Measurements from ENCODE around the gene SLX4IP.
A peak's percentile ranks its signal among the peaks of the same experiment; 100 is the strongest.

Gene SLX4IP

DNA sequence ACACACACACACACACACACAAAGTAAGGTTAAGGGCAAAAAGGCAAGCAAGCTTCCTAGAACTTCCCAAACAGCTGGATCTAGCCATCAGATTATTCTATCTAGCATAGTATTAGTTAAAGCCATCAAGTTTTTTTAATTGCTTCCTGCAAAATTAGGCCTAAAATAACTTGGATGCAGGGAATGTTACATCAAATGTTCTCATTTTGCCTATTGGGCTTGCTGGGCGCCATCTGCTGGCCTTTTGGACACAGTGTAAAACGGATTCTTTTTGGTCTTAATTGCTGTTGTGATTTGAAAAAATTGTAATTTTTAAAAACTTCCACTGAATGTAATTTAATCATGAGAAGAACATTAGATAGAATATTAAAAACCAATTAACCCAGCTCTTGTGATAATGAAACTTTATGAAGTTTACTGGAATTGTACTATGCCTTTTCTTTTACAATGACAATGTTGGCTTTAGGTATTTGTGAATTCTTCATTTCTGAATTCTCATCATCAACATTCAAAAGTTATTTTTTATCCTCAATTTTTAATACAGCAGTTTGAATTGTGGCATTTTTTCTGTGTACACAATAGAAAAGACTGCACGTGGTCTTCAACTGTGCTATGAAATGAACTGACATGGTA is 7.9 kb upstream of the SLX4IP start:
- peak; percentile 24 for DNase-seq

DNA sequence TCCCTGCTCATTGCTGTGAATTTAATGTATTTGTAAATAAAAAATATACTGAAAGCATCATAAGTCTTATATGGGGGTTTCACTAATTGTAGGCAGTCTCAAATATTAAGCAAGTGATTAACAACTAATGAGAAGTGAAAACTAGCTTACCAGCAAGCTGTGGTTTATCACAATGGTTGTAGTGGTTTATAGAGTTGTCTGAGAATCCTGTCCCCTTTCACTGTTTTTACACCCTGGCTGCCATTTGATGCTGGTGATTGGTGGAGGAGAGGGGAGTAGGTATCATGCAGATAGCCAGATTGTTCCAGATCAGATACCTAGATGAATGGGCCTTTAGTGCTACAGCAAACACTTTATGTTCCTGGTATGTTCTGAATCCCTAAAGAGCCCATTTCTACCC is 7.1 kb upstream of the SLX4IP start:
- DNase-seq: no peak

DNA sequence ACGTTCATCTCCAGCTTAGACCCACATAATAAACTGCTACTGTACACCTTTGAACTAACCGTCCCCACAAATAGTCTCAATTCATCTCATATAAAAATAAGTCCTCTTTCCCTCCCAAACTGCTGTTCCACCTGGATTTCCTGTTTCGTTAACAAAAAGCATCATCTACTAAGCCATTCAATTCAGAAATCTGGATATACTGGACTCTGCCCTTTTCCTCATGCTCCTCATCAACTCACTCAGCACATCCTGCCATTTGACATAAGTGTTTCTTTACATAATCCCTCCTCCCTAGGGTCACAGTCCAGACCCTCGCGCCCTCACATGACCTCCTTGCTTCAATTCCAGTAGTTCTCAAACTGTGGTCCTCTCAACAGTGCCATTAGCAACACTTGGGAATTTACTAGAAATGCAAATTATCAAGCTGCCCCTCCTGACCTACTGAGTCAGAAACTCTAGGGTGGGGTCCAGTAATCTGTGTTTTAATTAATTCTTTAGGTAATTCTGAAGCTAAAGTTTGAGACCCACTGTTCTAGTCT is 5.6 kb upstream of the SLX4IP start:
- DNase-seq: no peak

DNA sequence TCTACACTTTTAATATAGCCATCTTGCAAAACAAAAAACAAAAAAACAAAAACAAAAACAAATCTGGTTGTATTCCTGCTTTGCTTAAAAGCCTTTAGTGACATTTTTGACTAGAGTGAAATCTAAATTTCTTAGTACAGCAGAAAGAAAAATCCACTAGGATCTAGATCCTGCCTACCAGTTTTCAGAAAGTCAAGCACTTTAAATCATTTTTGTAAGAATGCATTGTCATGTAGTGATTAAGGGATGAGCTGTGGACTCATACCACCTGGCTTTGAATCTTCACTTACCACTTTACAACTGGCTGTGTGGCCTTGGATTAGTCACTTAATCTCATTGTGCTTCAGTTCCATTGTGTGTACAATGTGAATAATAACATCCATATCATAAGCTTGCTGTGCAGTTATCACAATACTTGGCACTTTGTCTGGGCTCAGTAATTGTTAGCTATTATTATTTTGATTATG is 5.1 kb upstream of the SLX4IP start:
- DNase-seq: no peak

DNA sequence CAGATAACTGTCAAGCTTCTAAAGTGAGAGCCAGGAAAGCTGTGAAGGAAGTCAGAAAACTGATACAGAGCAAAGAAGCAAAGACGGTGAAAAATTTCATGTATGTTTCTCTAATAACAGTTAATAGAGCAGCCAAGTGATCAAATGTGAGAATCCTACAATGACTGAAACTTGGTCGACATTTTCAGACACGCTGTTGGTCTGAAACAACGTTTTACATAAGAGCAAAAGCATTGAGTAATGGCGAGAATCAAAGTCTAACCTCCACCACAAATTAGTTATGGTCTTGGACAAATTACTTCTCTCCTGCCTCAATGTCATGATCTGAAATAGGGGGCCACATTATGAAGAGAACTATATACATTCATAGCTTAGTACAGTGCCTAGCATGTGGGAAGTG is 4.4 kb upstream of the SLX4IP start:
- DNase-seq: no peak

DNA sequence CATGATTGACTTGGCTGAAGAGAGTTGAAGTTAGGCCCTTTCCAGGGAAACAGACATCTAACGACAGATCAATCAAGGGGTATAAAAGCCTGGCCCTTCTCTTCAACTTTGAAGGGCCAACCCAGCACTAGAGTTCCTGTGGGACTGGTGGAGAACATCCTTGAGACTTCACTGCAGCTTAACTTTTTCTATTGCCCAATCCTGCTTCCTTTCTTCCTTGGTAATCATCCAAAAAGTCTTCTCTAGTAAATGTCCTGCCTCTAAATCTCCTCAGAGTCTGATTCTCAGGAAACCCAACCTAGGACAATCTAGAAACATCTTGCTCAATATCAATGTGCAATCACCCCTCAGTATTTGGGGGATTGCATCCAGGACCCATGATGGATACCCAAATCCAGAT is 3.0 kb upstream of the SLX4IP start:
- DNase-seq: no peak

DNA sequence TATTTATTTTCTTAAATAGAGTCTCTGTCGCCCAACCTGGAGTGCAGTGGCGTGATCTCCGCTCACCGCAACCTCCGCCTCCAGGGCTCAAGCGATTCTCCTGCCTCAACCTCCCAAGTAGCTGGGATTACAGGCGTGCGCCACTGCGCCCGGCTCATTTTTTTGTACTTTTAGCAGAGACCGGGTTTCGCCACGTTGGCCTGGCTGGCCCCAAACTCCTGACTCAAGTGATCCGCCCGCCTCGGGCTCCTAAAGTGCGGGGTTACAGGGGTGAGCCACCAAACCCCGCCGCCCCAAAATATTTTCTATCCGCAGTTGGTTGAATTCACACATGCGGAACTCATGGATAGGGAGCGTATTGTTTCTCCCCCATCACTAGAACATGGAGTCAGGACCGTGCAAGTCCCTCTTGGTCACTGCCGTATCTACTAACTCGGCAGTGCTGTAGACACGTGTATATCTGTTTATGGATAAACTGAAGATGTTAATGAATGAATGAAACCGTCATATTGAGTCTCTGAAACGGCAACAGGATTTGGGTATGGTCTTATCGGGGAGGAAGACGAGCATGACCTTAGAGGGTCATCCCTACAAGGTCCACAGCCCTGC is 2.0 kb upstream of the SLX4IP start:
- DNase-seq: no peak

DNA sequence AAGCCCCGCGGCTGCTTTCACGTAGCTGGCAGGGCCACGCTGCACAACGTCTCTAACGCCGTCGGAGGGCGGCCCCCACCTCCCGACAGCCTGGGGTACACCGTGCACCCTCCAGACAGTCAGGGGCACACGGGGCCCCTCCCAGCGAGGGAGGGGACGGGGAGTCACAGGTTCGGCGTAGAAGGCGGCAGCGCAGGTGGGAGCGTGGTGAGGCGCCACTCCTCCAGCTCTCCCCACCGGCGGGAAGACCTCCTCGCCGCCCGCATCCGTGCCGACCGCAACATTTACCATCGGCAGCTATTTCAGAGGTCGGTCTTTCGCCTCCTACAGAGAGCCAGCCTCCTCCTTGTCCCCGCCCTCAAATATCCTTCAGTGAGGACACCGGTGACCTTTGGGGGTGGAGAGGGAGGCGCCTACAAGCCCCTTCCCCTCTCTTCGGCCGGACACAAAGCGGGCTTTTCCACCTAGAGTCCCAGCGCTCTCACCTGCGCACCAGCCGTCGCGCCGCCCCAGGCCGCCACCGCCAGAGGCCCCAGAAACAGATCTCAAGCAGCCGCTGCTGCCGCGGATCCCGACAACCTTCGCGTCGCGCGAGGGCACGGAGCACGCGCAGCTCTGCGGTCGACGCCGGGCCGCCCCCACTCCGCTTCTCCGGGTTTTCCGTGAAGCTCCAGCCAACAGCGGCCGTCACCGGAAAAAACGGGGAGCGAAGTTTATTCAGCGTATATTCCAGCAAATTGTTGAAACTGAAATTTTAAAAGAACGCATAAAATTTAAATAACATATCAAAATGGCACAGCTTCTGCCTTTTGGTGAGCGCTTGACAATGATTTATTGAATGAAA is 1.3 kb upstream of the SLX4IP start, which contains the start of gene MKKS:
Gene MKKS, minus strand, starts transcription at position 600 of the 844 bp plus-strand sequence. CDS start 20,708 bp downstream, outside the sequence.
- peak; percentile 99 for DNase-seq

DNA sequence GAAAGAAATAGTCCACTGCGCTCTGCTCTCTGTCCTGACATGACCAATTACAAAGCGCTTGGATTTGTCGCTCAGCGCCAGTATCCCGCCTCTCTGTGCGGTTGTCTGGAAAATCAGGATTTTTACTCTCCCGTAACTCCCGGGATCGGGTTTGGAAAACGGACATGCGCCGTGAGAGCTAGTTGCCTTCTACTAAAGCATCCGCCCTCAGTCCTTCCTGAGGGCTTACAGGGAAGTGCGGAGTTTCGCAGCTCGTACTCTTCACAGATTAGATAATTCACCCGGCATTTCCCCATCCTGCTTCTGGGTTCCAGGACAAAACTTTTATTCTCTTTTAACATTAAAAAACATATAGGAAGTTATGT is 656 bp upstream of the SLX4IP start:
- peak; percentile 97 for DNase-seq

DNA sequence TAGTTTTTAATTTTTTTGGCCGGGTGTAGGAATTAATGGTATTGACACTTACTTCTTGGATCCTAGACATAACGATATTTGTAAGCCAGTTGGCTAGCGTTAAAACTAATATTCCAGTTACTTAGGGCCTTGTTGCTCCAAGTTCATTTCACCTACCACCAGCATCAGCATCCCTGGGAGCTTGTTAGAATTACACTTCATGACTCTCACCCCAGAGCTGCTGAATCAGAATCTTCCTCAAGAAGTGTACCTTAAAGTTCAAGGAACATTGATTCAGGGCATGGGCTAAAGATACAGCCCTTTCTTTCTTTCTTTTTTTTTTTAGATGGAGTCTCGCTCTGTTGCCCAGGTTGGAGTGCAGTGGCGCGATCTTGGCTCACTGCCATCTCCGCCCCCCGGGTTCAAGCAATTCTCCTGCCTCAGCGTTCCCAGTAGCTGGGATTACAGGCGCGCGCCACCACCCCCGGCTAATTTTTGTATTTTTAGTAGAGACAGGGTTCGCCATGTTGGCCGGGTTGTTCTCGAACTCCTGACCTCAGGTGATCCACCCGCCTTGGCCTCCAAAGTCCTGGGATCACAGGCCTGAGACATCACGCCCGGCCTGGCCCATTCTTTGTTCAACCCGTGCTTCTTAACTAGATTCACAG is 1.1 kb downstream of the SLX4IP start:
- DNase-seq: no peak

DNA sequence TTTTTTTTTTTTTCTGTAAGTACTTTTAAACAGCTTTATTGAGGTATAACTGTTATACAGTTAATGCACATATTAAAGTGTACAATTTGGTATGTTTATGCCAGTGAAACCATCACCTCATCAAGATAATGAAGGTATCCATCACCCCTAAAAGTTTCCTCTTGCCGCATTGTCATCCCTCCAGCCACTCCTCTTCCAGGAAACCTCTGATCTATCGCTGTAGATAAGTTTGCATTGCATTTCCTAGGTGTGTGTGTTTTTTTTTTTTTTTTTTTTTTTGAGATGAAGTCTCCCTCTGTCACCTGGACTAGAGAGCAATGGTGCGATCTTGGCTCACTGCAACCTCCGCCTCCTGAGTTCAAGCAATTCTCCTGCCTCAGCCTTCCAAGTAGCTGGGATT is 3.1 kb downstream of the SLX4IP start:
- no peak for DNase-seq

DNA sequence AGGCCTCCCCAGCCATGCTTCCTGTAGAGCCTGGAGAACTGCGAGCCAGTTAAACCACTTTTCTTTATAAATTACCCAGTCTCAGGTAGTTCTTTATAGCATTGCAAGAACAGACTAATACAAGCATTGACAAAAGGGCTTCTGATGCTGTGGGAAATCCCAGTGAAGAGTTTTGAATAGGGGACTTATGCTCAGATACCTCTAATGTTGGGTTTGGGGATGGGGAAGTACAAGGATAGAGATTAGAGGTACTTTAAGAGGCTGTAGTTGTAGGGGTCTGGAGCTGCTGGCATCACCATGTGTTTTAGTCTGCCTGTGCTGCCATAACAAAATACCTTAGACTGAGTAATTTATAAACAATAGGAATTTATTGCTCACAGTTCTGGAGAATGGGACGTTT is 8.8 kb downstream of the SLX4IP start:
- DNase-seq: no peak

DNA sequence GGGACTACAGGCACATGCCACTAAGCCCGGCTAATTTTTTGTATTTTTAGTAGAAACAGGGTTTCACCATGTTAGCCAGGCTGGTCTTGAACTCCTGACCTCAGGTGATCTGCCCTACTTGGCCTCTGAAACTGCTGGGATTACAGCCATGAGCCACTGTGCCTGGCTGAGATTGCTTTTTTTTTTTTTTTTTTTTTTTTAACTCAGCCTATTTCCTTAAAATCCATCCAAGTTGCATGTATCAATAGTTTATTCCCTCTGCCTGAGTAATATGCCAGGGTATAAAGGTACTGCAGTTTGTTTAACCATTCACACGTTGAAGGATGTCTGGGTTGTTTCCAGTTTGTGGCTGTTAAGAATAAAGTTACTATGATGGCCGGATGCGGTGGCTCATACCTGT is 10.7 kb downstream of the SLX4IP start:
- DNase-seq: no peak

DNA sequence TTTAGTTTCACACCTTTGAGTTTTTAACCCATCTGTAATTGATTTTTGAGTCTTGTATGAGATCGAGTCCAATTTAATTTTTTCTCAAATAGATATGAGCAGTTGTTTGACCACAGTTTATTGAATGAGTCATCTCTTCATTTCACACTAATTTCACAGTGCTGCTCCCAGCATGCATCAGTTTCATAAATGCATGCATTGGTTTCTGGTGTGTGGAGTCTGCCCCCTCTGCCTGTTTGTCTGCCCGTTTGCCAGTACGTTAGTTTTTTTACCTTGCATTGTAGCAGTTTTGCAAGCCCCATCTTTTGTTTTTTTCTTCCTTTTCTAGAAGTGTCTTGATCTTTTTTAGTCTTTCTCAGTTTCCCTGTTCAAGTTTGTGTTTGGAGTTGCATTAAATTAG is 11.9 kb downstream of the SLX4IP start:
- DNase-seq: no peak

DNA sequence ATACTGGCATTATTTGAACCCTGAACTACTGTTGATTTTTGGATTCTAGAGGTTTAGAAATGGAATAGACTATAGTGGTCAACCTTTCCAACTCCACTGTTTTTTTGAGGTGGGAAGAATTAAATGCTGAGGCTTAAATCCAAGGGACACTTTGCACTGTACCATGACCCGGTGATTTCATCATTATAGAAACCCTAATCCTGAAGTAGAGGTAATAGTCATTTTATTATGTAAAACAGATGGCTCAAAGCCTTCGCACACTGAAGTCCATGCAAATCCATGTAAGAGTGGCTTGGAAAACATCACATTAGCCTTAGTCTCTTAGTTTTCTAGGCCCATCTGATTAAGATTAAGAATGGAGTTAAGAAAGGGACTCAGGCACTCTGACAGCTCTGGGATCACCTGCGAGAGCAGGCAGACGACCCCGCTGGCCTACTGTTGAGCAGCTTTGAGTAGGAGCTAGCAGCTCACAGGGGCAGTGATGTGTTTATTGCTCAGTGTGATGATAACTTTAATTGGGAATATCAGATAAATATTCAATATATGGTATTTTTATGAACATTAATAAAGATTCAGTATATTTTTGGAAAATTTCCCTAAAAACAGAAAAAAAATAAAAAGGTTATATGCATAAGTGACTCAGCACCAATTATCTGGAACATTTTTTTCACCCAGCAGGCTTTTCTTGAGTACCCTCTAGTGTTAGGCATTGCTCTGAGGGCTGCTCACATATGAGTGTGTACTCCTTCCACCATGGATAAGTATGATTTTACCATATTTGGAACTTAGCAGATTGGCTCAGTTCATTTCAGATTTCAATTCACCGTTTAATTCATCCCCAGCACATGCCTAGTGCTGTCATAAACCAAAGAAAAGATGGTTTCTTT is 13.4 kb downstream of the SLX4IP start:
- DNase-seq: no peak

DNA sequence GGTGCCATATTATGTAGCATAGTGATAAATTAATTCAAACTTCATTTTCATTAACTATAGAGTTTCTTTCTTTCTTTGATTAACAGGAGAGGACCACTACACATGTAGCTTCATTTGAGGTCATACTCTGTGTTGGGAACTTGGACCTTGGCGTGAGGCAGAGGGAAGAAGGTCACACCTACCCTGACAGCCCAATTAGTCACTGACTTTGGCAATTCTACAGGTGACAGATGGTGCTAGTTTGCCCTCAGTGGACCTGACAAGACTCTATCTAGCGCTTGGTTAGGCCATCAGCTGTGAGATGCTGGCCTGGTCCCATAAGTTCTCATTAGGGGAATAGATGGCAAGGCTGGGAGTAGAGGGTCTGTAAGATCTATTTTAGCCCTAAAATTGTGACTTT is 14.2 kb downstream of the SLX4IP start:
- DNase-seq: no peak

DNA sequence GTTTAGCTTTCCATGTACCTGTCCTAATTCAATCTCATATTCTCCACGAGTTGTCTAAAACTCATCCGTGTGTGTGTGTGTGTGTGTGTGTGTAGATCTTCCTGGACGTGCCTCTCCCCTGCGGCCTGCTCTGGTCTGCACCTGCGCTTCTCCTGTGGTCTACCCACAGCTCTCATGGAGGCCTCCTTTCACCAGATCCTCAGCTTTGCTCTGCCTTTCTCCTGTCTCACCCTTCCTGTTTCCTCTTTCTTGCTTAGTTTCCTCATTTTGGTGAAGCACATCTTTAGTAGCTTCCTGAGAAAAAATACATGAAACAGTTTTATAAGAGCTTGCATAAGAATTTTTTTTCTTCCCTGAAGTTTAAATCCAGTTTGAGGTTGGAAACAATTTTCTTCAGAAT is 18.1 kb downstream of the SLX4IP start:
- DNase-seq: no peak

DNA sequence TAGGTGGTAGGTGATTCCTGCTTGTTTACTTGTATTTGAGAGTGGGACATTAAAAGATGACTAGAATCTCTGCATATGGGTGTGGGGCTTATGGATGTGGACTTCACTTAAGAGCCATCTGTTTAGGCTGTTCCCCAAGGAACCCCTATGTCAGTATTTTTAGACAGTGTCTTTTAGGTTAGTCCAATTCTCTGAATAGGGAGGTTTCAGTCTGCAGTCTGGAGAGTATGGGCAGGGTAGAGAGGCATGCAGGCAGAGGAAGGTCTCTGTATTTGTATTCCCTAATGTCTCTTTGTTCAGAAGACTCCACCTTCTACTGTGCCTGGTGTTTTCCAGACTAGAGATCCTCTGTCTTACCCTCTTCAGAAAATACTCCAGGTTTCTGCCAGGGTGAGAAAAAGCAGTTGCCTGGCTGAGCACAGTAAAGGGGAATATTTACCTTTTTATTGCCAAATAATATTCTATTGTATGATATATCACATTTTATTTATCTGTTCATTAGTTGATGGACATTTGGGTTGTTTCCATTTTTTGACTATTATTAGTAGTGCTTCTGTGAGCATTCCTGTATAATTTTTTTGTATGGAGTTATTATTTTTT is 19.1 kb downstream of the SLX4IP start:
- no peak for DNase-seq

DNA sequence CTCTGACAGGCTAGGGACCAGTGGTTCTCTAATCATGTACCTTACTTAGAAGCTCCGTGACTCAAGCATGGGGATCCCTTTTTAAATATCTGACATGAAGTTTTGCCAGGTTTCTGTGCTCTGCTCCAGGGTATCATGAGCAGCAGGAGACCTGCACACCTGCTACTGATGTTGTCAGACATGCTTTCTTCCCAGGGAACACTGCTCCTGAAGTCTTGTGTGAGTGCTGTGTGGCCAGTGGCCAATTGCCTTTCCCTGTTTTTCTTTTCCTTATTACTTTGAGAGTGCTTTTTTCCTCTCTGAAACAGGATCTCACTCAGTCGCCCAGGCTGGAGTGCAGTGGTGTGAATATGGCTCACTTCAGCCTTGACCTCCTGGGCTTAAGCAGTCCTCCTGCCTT is 26.4 kb downstream of the SLX4IP start:
- DNase-seq: no peak

DNA sequence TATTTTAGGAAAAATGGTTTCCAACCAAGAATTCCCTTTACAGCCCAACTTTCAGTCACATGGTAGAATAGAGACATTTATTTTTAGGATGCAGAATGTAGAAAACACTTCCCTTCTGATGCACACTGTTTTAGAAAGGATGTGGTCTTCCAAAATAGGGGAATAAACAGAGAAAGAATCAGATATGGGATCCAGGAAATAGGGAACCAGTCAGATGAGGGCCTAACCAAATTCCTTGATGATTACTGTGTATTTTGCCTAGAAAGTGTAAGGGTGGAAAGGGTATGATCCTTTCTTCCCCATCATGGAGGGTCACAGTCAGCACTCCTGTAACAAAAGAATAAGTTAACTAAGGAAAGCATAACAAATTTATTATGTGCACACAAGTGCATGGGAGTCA is 27.4 kb downstream of the SLX4IP start:
- no peak for DNase-seq

DNA sequence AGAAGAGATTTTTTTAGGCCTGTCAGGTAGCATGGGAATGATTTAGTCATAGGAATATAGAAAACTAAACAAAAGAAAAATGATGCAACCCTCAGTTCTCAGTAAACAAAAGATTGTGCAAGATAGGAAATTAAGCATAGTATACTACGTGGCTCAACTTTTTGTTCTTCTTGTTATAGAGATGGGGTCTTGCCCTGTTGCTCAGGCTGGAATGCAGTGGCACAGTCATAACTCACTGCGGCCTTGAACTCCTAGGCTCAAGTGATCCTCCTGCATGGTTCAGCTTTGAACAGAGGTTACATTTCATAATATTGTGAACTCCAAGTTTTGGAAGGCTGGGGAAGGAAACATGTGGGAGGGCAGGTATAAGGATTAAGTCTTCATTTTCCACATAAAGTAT is 28.5 kb downstream of the SLX4IP start:
- DNase-seq: no peak

Data from right kidney (tissue), 1 donor.